Fibroblast of lung (primary cell): ENCODE results near the gene EVI5.

Experiments used
- EZH2 ChIP-seq: IDR thresholded peaks from 2 replicates; pipeline ENCODE4 v1.5.1; 2012; ENCODE audit warnings: low read length, control low read depth, mild to moderate bottlenecking; ENCODE audit errors: missing control alignments
- TF ChIP-seq, protein P1 (sequence below), 2 donors: IDR thresholded peaks in 1 of 2; conservative IDR thresholded peaks in 1 of 2; 1 replicate in 1 of 2; 2 replicates in 1 of 2; pipeline ENCODE4 v1.5.1; 2011 to 2012; ENCODE audit warnings: low read length in 2 of 2, control low read depth in 1 of 2, inconsistent platforms in 1 of 2, low read depth in 1 of 2, mild to moderate bottlenecking in 1 of 2

DNA sequence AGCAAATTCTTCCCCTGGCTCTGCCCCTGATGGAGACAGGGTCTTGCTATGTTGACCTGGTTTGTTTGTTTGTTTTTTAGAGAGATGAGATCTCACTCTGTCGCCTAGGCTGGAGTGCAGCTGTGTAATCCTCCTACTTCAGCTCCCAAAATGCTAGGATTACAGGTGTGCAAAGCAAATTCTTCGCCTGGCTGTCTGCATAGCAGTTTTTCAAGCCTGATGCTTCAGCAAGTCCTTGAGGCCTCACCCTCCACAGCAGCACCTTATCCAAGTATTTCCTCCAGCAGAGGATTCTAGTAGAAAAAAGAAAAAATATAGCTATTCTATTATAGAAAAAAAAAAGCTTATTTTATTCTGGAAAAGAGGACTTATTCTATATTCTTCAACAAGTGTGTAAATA, 31.8 kb upstream of the EVI5 start:
- TF ChIP-seq, protein P1, sequence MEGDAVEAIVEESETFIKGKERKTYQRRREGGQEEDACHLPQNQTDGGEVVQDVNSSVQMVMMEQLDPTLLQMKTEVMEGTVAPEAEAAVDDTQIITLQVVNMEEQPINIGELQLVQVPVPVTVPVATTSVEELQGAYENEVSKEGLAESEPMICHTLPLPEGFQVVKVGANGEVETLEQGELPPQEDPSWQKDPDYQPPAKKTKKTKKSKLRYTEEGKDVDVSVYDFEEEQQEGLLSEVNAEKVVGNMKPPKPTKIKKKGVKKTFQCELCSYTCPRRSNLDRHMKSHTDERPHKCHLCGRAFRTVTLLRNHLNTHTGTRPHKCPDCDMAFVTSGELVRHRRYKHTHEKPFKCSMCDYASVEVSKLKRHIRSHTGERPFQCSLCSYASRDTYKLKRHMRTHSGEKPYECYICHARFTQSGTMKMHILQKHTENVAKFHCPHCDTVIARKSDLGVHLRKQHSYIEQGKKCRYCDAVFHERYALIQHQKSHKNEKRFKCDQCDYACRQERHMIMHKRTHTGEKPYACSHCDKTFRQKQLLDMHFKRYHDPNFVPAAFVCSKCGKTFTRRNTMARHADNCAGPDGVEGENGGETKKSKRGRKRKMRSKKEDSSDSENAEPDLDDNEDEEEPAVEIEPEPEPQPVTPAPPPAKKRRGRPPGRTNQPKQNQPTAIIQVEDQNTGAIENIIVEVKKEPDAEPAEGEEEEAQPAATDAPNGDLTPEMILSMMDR (conservative IDR thresholded peaks at IDR 0.05 in 1 of 2, IDR thresholded peaks at IDR 0.05 in 1 of 2; ENCODE audit: low read depth in 1 of 2, low read length in 2 of 2), result no peak
- TF ChIP-seq EZH2, result no peak
